ENCODE data around the gene TRAPPC11. TPM values are rescaled to one million over a fixed set of nuclear protein-coding genes. Genes with fewer than 3 reads are reported as not detected.

Gene TRAPPC11
- 18.8 and 35.0 TPM in 2 replicates for polyA plus RNA-seq (2012; rRNA removed)
- polyA plus RNA-seq (2012; cell fraction: cytosol; rRNA removed): 24.2 and 26.2 TPM in 2 replicates
- polyA plus RNA-seq (2012; cell fraction: nucleus; rRNA removed): 29.5 and 49.0 TPM in 2 replicates

DNA sequence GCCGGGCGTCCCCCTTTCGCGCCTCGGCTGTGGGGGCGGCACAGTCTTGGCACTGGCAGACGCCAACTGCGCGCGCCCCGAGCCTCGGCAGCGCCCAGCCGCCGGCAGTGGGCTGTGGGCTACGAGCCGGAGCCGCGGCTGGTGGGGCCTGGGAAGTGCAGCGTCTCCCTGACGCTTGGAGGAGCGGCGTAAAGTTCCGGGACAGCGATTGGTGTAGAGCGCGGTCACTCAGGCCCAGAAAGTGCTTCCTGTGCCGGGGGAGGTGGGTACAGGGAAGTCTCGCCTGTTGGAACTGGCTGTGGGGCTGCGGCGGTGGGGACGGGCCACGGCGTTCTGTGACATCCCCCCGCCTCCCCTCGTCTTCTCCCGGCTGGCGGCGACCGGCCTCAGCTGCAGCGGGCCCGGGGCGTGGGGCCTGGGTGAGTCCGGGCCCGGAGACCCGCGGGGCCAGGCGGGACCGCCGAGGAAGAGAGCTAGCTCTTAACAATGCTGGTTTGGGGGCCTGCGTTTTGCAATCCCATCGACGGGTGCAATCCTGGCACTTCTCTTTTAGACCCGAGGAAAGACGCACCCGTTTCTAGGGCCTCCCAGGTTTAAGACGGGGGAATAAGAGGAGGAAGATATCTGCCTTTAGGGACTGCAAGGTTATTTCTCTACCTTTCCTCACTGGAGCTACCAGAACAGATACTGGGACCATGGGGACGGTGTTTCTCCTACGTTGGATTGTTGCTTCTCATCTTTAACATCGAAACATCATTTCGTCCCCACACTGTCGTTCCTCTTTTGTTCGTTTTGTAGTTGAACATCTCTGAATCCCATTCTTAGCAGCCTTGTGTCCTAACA lies at the start of gene TRAPPC11, which contains the start of gene RWDD4:
Gene TRAPPC11 (plus strand): TSS at position 265 of the 843 bp plus-strand sequence. CDS start 4,575 bp downstream, outside the sequence.
Gene RWDD4 (minus strand): TSS at position 157 of the 843 bp plus-strand sequence. CDS start 233 bp downstream, outside the sequence.
- H3K27ac ChIP-seq (ENCODE audit: low read depth in 2 of 2, low read length in 1 of 2): peak within 1 kb of the TSS; percentile 78 to 87
- H3K9me3 ChIP-seq: no peaks in the 10 kb centered on the region
- POLR2A ChIA-PET: interaction anchor here (0.8 to 1.1 kb wide), 2 partner anchors 8 to 12 kb away, joined by 4 read pairs; no protein-coding TSS in a partner anchor
- peaks cover 68% of the 10 kb centered on the region for H3K79me2 ChIP-seq (ENCODE audit: insufficient read depth)
- H2AFZ ChIP-seq (ENCODE audit: low read depth): peak within 1 kb of the TSS; percentile 94
- no peaks in the 10 kb centered on the region for H3K9me2 ChIP-seq
- peak within 1 kb of the TSS; percentile 75 to 88 for H3K4me3 ChIP-seq (ENCODE audit: low read depth in 2 of 2, low read length in 1 of 2)
- CTCF ChIA-PET: no interaction called here
- H3K27me3 ChIP-seq (ENCODE audit: insufficient read depth): no peaks in the 10 kb centered on the region
- H3K36me3 ChIP-seq (replicated peaks in 1 of 2; ENCODE audit: control insufficient read depth in 1 of 2, insufficient read depth in 2 of 2, low read length in 1 of 2): peaks cover 12 to 16% of the 10 kb centered on the region in 2 experiments
- H3K4me1 ChIP-seq (ENCODE audit: control insufficient read depth in 1 of 2, insufficient read depth in 2 of 2, low read depth in 1 of 2, low read length in 1 of 2): peaks cover 0 to 7% of the 10 kb centered on the region in 2 experiments; a peak in 2 of 4 replicates
- peak; percentile 67 for TF ChIP-seq POLR2AphosphoS5 (IDR thresholded peaks at IDR 0.05; ENCODE audit: low read depth, low read length)
- no peak for TF ChIP-seq YY1 (IDR thresholded peaks at IDR 0.05; ENCODE audit: low read depth)
- TF ChIP-seq MXI1 (IDR thresholded peaks at IDR 0.05; ENCODE audit: low read depth, low read length): peak; percentile 76; the same call in 1 of the 2 replicates
- TF ChIP-seq, protein P1, sequence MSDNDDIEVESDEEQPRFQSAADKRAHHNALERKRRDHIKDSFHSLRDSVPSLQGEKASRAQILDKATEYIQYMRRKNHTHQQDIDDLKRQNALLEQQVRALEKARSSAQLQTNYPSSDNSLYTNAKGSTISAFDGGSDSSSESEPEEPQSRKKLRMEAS (IDR thresholded peaks at IDR 0.05; ENCODE audit: low read depth): peak; percentile 35; the same call in 1 of the 2 replicates
- TF ChIP-seq REST (IDR thresholded peaks at IDR 0.05; ENCODE audit: low read depth, low read length): 0 out of 2 replicates have a peak, but pooled peaks have one; percentile 4
- TF ChIP-seq FOXJ3 (CRISPR knock-in tag; IDR thresholded peaks at IDR 0.05): 0 out of 2 replicates have a peak, but pooled peaks have one; percentile 47
- TF ChIP-seq CHD2 (IDR thresholded peaks at IDR 0.05; ENCODE audit: low read length, partially characterized antibody): peak; percentile 94
- TF ChIP-seq RAD21 (IDR thresholded peaks at IDR 0.05; ENCODE audit: low read length): no peak
- 0 out of 2 replicates have a peak, but pooled peaks have one; percentile 38 for TF ChIP-seq SIN3A (IDR thresholded peaks at IDR 0.05; ENCODE audit: borderline replicate concordance, low read depth, low read length)
- peak; percentile 81 for TF ChIP-seq ELF1 (IDR thresholded peaks at IDR 0.05)
- peak; percentile 53; the same call in 1 of the 2 replicates for TF ChIP-seq TAF1 (IDR thresholded peaks at IDR 0.05; ENCODE audit: borderline replicate concordance, low read depth, low read length)
- TF ChIP-seq, protein P2, sequence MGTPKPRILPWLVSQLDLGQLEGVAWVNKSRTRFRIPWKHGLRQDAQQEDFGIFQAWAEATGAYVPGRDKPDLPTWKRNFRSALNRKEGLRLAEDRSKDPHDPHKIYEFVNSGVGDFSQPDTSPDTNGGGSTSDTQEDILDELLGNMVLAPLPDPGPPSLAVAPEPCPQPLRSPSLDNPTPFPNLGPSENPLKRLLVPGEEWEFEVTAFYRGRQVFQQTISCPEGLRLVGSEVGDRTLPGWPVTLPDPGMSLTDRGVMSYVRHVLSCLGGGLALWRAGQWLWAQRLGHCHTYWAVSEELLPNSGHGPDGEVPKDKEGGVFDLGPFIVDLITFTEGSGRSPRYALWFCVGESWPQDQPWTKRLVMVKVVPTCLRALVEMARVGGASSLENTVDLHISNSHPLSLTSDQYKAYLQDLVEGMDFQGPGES (IDR thresholded peaks at IDR 0.05; ENCODE audit: low read depth, low read length): peak; percentile 62
- TF ChIP-seq NFIC (IDR thresholded peaks at IDR 0.05; ENCODE audit: borderline replicate concordance): 0 out of 2 replicates have a peak, but pooled peaks have one; percentile 4
- no peak for TF ChIP-seq JUND (IDR thresholded peaks at IDR 0.05)
- TF ChIP-seq, protein P3, sequence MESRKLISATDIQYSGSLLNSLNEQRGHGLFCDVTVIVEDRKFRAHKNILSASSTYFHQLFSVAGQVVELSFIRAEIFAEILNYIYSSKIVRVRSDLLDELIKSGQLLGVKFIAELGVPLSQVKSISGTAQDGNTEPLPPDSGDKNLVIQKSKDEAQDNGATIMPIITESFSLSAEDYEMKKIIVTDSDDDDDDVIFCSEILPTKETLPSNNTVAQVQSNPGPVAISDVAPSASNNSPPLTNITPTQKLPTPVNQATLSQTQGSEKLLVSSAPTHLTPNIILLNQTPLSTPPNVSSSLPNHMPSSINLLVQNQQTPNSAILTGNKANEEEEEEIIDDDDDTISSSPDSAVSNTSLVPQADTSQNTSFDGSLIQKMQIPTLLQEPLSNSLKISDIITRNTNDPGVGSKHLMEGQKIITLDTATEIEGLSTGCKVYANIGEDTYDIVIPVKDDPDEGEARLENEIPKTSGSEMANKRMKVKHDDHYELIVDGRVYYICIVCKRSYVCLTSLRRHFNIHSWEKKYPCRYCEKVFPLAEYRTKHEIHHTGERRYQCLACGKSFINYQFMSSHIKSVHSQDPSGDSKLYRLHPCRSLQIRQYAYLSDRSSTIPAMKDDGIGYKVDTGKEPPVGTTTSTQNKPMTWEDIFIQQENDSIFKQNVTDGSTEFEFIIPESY (IDR thresholded peaks at IDR 0.05; ENCODE audit: borderline replicate concordance, low read depth): peak; percentile 30; the same call in 1 of the 2 replicates
- TF ChIP-seq, protein P4, sequence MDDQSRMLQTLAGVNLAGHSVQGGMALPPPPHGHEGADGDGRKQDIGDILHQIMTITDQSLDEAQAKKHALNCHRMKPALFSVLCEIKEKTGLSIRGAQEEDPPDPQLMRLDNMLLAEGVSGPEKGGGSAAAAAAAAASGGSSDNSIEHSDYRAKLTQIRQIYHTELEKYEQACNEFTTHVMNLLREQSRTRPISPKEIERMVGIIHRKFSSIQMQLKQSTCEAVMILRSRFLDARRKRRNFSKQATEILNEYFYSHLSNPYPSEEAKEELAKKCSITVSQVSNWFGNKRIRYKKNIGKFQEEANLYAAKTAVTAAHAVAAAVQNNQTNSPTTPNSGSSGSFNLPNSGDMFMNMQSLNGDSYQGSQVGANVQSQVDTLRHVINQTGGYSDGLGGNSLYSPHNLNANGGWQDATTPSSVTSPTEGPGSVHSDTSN (IDR thresholded peaks at IDR 0.05): peak; percentile 100
- TF ChIP-seq GABPA (IDR thresholded peaks at IDR 0.05; ENCODE audit: low read depth): peak; percentile 90
- no peak for TF ChIP-seq EP300 (IDR thresholded peaks at IDR 0.05; ENCODE audit: borderline replicate concordance in 1 of 2, low read depth in 1 of 2, low read length in 1 of 2)
- no peak for TF ChIP-seq RXRA (IDR thresholded peaks at IDR 0.05; ENCODE audit: borderline replicate concordance, low read depth)
- peak; percentile 99 for DNase-seq
- no peaks in the 10 kb centered on the region for H3F3A ChIP-seq (replicated peaks; ENCODE audit: insufficient read depth)
- under 1% methylated on average over 14 of the region's 63 CpGs for WGBS (ENCODE audit: low lambda C conversion rate)
- H3K9ac ChIP-seq: peak within 1 kb of the TSS; percentile 95
- peak within 1 kb of the TSS; percentile 96 for H3K4me2 ChIP-seq
- H4K20me1 ChIP-seq (ENCODE audit: insufficient read depth): peaks cover 4% of the 10 kb centered on the region; the same call in 1 of the 2 replicates
